Ovary (tissue), 9 donors: ENCODE measurements around the gene KBTBD12. TPM values are rescaled to one million over a fixed set of nuclear protein-coding genes. Genes with fewer than 3 reads are reported as not detected.
"Not testable (repeated sequence)": the region's sequence is repeated elsewhere in the genome, so short reads cannot be mapped to it uniquely, and the experiment has no call there.

Experiments
- DNase-seq, 5 donors: peaks; one replicate each; pipeline ENCODE4 v3.0.0-alpha.2; 2019 to 2020
- H3K27ac ChIP-seq, 2 donors: fragments of 200-600 bp; one replicate each; pipeline versions ENCODE4 v1.5.1 to v1.8.0; 2019 to 2022
- H3K27me3 ChIP-seq: fragments of 200-600 bp; one replicate; pipeline ENCODE4 v1.8.0; 2022
- H3K36me3 ChIP-seq: fragments of 200-600 bp; sonication (generic); one replicate; pipeline ENCODE4 v1.5.1; 2019
- H3K4me1 ChIP-seq: one replicate; pipeline ENCODE4 v1.8.1; 2013; ENCODE audit warnings: mild to moderate bottlenecking, moderate library complexity; ENCODE audit not compliant: insufficient read depth
- H3K4me3 ChIP-seq: fragments of 200-600 bp; sonication (generic); one replicate; pipeline ENCODE4 v1.5.1; 2017
- H3K9me3 ChIP-seq, 2 donors: fragments of 200-600 bp in 1 of 2; sonication (generic) in 1 of 2; one replicate each; pipeline versions ENCODE4 v1.5.1 to v1.8.1; 2013 to 2019; ENCODE audit warnings: mild to moderate bottlenecking in 1 of 2, moderate library complexity in 1 of 2
- CTCF ChIP-seq, 3 donors: fragments of 450-650 bp in 2 of 3; fragments of 200-600 bp in 1 of 3; IDR thresholded peaks; one replicate each; pipeline versions ENCODE4 v1.5.1 to v1.8.0; 2016 to 2022; ENCODE audit warnings: antibody characterized with exemption in 3 of 3, mild to moderate bottlenecking in 1 of 3
- EP300 ChIP-seq: sonication (generic); formaldehyde crosslinking; IDR thresholded peaks from one replicate; pipeline ENCODE4 v1.6.1; 2017; ENCODE audit warnings: antibody characterized with exemption
- POLR2A ChIP-seq: fragments of 450-650 bp; IDR thresholded peaks from one replicate; pipeline ENCODE4 v1.6.1; 2017; ENCODE audit warnings: antibody characterized with exemption, mild to moderate bottlenecking, moderate library complexity
- WGBS, 3 donors: extraction: QIAGEN DNeasy Blood & Tissue Kit in 1 of 3; methylation state at CpG; one replicate each; pipeline versions ENCODE4 v1.1.5 to v1.1.7; 2013 to 2017; 5-methylcytosine and 5-hydroxymethylcytosine counted together
- intact Hi-C, 4 donors: fragments of 100-400 bp; cut with DNase I; formaldehyde crosslinking; loops; one replicate each; pipeline versions ENCODE4 v1.11.0 to v1.15.1; 2022 to 2023
- polyA plus RNA-seq, 2 donors: library from polyadenylated mRNA; stranded (reverse); fragments of 200-250 nt in 1 of 2; fragments of 350-450 nt in 1 of 2; fragmentation: Illumina TruSeq in 1 of 2; extraction: RNeasy Lipid Tissue Mini Kit (QIAGEN cat#74804) in 1 of 2; gene quantifications; one replicate each; pipeline ENCODE4 v1.2.3, GENCODE V29; 2013 to 2014
- total RNA-seq, 7 donors: library from RNA; depleted of rRNA in 2 of 7; stranded (reverse); fragments of >200 nt in 2 of 7; fragmentation: NEBNext Ultra II Directional in 3 of 7; extraction: Animal tissue kit (Norgen Biotek cat#: 25700) in 3 of 7; gene quantifications; one replicate each; pipeline versions ENCODE4 v1.1.0 to v1.2.4, GENCODE V29; 2016 to 2023
- donor health status: DM: no; HTN: no; CAD: no; lungs with moderate emphysema.
- donor health status: DM: no; HTN: no; CAD: no.
- donor health status: Bipolar disorder and iron deficiency.
- donor health status: DM: yes; HTN: yes; CAD: no.
- donor health status: DM: no; HTN: no; CAD: no.
- donor health status: DM: yes; HTN: yes; CAD: no.

The KBTBD12 gene
- total and polyA plus RNA-seq, 9 donors, result 0.12 to 1.1 (median 0.42) TPM; not detected in 2

- no peak overlapping the region for H3K4me3 ChIP-seq
- no peaks in the 10 kb centered on the region for H3K36me3 ChIP-seq
- intact Hi-C loops, result no loop called here
- H3K27ac ChIP-seq, result no peak overlapping the region
- 83 to 92% (median 89%) methylated on average over 3 of the region's 3 CpGs for WGBS, 3 donors
- H3K27me3 ChIP-seq, result no peaks in the 10 kb centered on the region
- H3K4me1 ChIP-seq, result no peaks in the 10 kb centered on the region
- H3K9me3 ChIP-seq, result no peaks in the 10 kb centered on the region
- TF ChIP-seq EP300 (no peak), POLR2A (no peak), CTCF (IDR thresholded peaks at IDR 0.05) (no peak)
- no peak for DNase-seq
Measured at GRCh38 chr3:127889976-127890650, 24.9 kb upstream of the KBTBD12 start.

- H3K27me3 ChIP-seq, intact Hi-C loops, H3K36me3 ChIP-seq, H3K9me3 ChIP-seq, H3K27ac ChIP-seq, H3K4me3 ChIP-seq, DNase-seq, H3K4me1 ChIP-seq: not testable (repeated sequence)
- WGBS, 3 donors, result 87 to 93% (median 90%) methylated on average over 9 of the region's 9 CpGs
Measured at GRCh38 chr3:127890651-127891290, 24.3 kb upstream of the KBTBD12 start.

GRCh38 chr3:127894481-127894880 lies 20.6 kb upstream of the KBTBD12 start:
- no peaks in the 10 kb centered on the region for H3K36me3 ChIP-seq
- no peak overlapping the region for H3K4me3 ChIP-seq
- no peak for DNase-seq
- no peak overlapping the region for H3K27ac ChIP-seq
- no peaks in the 10 kb centered on the region for H3K27me3 ChIP-seq
- no peaks in the 10 kb centered on the region for H3K9me3 ChIP-seq
- intact Hi-C loops, result no loop called here
- TF ChIP-seq CTCF (IDR thresholded peaks at IDR 0.05), result no peak
- no peak for TF ChIP-seq POLR2A
- no peak for TF ChIP-seq EP300
- whole genome bisulfite sequencing, 3 donors, result 89 to 97% (median 92%) methylated on average over 2 to 3 of the region's 3 CpGs
- no peaks in the 10 kb centered on the region for H3K4me1 ChIP-seq

GRCh38 chr3:127899200-127899599 lies 15.8 kb upstream of the KBTBD12 start:
- no peak overlapping the region for H3K4me3 ChIP-seq
- intact Hi-C loops, result no loop called here
- 93 to 96% (median 94%) methylated on average over 6 of the region's 6 CpGs for WGBS, 3 donors
- H3K4me1 ChIP-seq, result no peaks in the 10 kb centered on the region
- TF ChIP-seq EP300, result no peak
- TF ChIP-seq CTCF (IDR thresholded peaks at IDR 0.05), result no peak
- TF ChIP-seq POLR2A, result no peak
- H3K27me3 ChIP-seq, result no peaks in the 10 kb centered on the region
- H3K27ac ChIP-seq, result no peak overlapping the region
- no peak for DNase-seq
- H3K36me3 ChIP-seq, result no peaks in the 10 kb centered on the region
- no peaks in the 10 kb centered on the region for H3K9me3 ChIP-seq

GRCh38 chr3:127899766-127900165 lies 15.3 kb upstream of the KBTBD12 start:
- TF ChIP-seq POLR2A (no peak), CTCF (IDR thresholded peaks at IDR 0.05) (no peak), EP300 (no peak)
- no peak for DNase-seq
- no peaks in the 10 kb centered on the region for H3K4me1 ChIP-seq
- WGBS, 3 donors, result 39 to 49% (median 41%) methylated on average over 3 of the region's 3 CpGs
- no peak overlapping the region for H3K27ac ChIP-seq
- H3K4me3 ChIP-seq, result no peak overlapping the region
- no peaks in the 10 kb centered on the region for H3K36me3 ChIP-seq
- H3K9me3 ChIP-seq, result no peaks in the 10 kb centered on the region
- H3K27me3 ChIP-seq, result no peaks in the 10 kb centered on the region
- intact Hi-C loops, result no loop called here
